ENCODE data around the gene GRIP2.

Gene GRIP2

DNA sequence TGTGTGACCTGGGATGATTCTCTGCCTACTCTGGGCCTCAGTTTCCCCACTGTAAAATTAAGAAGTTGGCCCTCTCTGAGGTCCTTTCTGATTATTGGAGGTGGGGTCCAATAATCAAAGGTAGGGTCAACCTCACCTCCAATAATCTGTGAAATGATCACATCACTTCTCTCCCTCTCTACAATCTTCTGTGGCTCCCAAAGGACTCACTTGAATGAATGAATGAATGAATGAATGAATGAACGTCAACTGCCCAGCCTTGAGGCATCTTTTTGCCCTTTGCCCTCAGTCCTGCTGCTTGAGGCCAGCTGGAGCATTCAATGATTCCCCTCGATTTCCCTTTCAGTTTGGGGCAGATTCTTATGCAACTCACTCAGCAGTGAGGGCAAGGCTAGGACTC lies 26.7 kb upstream of the GRIP2 start:
- TF ChIP-seq, protein P1, sequence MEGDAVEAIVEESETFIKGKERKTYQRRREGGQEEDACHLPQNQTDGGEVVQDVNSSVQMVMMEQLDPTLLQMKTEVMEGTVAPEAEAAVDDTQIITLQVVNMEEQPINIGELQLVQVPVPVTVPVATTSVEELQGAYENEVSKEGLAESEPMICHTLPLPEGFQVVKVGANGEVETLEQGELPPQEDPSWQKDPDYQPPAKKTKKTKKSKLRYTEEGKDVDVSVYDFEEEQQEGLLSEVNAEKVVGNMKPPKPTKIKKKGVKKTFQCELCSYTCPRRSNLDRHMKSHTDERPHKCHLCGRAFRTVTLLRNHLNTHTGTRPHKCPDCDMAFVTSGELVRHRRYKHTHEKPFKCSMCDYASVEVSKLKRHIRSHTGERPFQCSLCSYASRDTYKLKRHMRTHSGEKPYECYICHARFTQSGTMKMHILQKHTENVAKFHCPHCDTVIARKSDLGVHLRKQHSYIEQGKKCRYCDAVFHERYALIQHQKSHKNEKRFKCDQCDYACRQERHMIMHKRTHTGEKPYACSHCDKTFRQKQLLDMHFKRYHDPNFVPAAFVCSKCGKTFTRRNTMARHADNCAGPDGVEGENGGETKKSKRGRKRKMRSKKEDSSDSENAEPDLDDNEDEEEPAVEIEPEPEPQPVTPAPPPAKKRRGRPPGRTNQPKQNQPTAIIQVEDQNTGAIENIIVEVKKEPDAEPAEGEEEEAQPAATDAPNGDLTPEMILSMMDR (IDR thresholded peaks at IDR 0.05), result no peak

- TF ChIP-seq, protein P1 (IDR thresholded peaks at IDR 0.05), result no peak
These were observed 25.9 kb upstream of the GRIP2 start for GRCh38 chr3:14565868-14566588.

DNA sequence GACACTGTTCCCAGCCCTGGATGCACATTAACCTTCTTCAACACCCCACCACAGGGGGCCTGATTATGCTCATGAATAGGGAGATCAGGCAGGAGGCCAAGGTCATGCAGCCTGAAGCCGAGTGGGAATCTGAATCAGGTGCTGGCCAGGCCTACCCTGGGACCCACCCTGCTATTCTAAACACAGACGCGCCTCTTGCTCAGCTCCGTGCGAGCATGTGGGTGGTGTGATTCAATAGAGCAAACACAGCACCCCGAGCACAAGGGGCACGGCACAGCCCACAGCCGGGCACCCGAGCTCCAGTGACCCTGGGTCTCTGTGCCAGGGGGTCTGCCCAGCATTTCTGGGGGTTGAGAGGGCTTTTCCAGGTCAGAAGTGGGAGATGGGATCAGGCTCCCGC lies 24.6 kb upstream of the GRIP2 start:
- TF ChIP-seq, protein P1 (IDR thresholded peaks at IDR 0.05), result no peak

DNA sequence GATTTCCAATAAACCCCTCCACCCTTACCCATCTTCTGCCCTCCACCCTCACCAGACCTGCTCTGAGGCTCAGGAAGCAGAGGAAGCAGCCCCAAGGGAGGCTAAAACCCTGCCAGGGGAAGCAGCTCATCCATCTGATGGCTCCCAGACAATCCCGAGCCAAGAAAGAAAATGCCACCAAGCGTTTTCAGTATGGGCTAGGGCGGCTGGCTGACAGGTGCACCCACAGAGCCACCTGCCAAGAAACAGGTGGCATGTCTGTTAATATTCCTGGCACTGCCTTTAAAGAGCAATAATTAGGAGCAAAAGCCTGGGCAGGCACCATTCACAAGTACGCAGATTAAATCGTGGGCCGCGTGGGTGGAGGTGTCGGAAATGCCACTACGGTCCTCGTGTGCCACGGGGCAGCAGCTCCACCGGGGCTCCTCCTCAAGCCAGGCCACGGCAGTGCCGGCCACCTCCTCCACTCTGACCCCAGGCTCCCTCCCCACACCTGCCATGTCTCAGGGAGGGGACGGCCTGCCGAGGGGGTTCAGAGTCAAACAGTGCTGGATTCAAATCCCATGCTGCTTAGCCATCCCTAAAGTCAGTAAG lies 23.9 kb upstream of the GRIP2 start:
- TF ChIP-seq, protein P1 (IDR thresholded peaks at IDR 0.05), result no peak

DNA sequence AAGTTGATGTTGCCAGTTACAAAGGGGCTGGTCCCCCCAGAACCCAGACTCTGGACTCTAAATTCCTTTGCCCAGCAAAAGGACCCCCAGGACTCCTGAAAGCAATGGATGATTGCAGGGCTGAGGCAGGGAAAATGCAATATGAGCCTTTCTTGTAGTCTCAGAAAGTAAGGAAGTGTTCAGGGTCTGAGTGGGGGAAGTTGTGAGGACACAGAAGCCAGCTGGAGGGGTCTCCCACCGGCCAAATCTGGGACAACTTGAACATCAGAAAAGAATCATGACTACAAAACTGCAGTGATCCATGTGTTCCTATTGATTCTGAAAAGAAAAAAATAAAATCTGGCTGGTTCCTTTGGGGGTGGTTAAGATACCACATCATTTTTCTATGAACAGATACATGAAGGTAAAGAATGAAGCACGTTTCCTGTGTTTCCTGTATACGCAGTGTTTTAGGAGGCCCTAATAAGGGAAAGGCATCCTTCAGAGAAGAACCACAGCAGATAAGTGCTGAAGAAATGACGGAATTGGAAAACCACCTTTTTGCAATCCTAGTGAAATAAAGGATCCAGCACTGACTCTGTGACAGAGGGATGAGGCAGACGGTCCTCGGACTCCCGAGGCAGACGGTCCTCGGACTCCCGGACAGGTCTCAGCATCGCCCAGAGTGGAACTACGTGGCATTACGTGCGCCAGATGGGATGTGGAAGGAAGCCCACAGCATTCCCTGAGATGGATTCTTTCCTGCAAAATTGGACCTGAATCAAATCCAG lies 22.2 kb upstream of the GRIP2 start:
- TF ChIP-seq, protein P1 (IDR thresholded peaks at IDR 0.05), result no peak

- TF ChIP-seq, protein P1 (IDR thresholded peaks at IDR 0.05), result no peak
These were observed 21.2 kb upstream of the GRIP2 start for GRCh38 chr3:14561051-14561960.

DNA sequence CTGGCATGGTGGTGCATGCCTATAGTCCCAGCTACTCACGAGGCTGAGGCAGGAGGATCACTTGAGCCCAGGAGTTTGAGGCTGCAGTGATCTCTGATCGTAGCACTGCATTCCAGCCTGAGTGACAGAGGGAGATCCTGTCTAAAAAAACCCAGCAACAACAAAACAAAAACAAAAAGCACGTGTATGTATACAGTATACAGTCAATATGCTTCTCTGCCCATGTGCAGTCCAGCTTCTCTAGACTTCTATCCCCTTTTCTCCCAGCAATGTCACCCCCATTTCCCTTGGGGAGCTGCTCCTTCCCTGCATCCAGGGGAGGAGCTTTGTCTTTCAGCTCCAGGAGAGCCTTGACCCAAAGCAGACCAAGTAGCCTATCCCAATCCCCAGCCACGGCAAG lies 20.0 kb upstream of the GRIP2 start:
- TF ChIP-seq, protein P1 (IDR thresholded peaks at IDR 0.05), result no peak
